Activated CD8-positive, alpha-beta memory T cell treated with anti-CD3 and anti-CD28 coated beads, Interleukin-2, amount 50 U/mL, for 48 hours (primary cell): ENCODE results near the gene KMT2C.
"Not testable (repeated sequence)": the region's sequence is repeated elsewhere in the genome, so short reads cannot be mapped to it uniquely, and the experiment has no call there.

Experiments
- DNase-seq: peaks from one replicate; pipeline ENCODE4 v3.0.0-alpha.2; 2020

The KMT2C gene

DNA sequence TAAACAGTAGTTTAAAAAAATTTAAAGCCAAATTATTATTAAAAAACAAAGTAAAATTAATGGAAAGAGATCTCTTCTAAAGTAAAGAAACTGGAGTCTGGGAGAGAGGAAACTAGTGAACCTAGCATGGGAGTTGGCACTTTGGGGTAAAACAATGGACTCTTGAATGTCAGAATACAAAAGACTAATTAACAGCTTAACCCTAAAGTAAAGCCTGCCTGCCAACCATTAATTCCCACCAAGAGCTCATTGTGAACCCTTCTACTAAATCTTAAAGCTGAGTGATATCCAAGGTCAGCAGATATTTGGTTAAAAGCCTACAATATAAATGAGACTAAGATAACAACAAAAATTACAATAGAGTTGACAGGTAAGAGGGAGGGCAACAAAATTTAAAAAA, 36.5 kb downstream of the KMT2C start:
- no peak for DNase-seq

GRCh38 chr7:152395112-152395511, 40.7 kb downstream of the KMT2C start:
- no peak for DNase-seq

DNA sequence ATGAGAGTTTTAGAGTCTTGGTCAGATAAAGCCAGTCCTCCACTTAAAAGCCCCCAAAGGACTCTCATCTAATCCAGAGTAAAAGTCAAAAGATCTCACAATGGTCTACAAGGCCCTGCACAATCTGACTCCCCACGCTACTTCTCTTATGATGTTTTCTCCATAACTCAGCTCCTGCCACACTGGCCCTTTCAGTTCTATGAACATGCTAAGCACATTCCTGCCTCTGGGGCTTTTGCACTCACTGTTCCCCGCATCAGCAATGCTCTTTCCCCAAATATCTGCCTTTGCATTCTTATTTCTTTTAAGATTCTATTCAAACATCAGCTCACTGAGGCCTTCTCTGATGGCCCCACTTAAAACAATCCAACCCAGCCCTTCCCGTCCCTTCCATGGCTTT, 41.6 kb downstream of the KMT2C start:
- DNase-seq, result not testable (repeated sequence)

GRCh38 chr7:152392254-152392653, 43.5 kb downstream of the KMT2C start:
- DNase-seq, result no peak

GRCh38 chr7:152386136-152386764, 49.6 kb downstream of the KMT2C start:
- DNase-seq, result not testable (repeated sequence)

DNA sequence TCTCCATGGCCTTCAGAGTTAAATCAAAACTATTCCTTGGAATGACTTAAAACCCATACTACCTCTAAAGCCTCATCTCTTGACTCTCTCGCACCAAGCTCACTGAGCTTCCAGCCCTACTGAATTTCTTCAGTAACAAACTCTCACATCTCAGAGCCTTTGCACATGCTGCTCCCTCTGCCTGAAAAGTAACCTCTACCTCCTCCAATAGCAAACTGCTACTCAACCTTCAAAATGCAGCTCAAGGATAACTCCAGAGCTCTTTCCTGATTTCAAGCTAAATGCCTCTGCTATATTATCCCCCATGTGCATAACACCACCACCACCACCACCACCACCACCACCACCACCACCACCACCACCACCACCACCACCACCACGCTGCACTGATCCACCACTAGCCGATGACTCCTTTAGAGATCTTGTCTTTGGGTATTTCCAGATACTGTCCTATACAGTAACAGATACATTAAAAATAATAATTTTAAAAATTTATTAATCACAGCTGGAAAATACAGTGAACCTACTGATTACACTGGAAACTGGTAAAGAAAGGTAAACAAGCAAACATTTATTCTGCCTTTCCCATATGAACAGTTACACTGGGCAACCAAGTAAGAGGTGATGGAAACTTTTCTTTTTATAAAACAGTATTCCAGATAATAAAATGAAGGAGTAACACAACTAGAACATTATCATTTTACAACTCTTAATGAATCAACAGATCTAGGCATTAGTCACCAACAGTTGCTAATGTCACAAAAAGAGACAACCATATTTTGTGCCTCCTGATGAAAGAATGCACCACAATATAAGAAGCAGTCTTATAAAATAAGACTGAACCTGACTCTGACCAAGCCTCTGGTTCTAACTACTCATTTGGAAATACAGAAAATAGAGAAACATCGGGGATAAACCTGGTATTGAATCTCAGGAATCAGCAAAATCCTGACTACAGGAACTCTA, 51.3 kb downstream of the KMT2C start:
- DNase-seq, result not testable (repeated sequence)

DNA sequence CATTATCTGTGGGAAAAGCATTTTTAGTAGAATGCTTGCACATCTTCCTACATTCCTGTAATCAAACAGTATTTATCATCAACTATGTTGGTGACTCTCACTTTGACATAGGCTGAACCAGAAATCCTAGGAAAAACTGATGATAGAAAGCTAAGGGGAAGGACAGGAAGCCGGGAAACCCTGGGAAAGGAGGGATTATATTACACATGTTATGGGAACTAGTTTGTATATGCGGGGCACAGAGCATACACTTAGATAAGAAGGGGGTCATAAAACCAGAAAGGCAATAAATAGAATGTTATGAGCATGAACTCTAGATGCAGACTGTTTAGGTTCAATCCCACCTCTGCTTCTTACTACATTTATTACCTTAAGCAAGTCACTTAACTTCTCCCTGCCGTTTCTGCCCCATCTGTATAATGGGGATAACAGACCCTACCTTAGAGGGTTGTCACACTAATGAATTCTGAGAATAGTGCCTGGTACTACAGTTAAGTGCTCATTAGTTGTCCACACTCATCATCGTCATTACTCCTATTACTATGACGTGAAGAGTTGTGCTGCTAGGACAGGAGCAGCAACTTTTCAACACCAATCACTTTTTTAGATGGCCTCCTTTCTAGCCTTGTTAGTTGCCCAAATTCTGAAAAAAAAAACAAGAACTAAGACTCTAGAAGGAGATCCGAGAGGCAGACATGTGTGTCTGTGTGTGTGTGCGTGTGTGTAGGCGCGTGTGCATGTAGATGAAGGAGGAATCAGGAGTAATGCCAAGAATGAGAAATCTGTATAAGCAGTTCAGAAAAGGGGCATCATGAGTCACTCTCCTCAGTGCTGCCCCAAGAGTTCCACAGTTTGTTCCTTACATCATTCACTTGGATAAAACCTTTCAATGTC, 52.2 kb downstream of the KMT2C start:
- no peak for DNase-seq

GRCh38 chr7:152382244-152382643, 53.6 kb downstream of the KMT2C start:
- DNase-seq, result no peak

DNA sequence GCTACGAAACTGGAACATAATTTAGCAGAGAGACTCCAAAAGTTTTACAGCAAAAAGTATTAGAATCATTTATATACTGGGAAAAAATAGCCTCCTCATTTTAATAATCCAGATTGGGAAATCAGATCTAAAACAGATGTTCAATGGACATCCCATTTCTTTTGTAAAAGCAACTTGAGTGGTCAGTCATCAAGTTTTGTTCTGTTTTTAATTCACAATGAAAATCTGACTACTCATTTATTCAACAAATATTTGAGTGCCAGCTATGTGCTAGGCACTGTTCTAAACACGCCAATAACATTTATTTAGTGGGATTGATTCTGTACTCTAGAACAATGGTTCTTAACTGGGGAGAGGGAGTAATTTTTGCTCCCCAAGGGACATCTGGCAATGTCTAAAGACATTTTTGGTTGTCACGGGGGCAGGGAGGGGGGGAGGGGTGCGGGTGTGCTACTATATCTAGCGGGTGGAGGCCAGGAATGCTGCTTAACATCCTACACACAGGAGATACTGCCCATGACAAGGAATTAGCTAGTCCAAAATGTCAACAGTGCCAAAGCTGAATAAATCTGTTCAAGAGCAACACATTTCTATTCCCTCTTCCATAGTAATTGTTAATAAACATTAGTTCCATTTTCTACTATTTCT, 54.7 kb downstream of the KMT2C start:
- DNase-seq, result not testable (repeated sequence)

- not testable (repeated sequence) for DNase-seq
These were observed 57.3 kb downstream of the KMT2C start for GRCh38 chr7:152378497-152378896.

GRCh38 chr7:152376716-152377484, 58.9 kb downstream of the KMT2C start:
- DNase-seq, result not testable (repeated sequence)

DNA sequence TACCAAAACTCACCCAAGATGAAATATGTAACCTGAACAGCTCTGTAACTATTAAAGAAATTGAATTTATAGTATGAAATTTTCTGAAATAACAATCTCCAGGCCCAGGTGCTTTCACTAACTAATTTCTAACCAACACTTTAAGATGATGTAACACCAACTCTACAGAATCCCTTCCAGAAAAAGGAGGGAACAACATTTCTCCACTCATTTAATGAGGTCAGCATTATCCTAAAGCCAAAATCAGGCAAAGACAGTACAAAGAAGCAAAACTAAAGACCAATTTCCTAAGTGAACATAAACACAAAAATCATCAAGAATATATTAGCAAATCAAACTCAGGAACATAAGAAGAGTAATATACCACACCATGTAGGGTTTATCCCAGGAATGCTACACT, 65.5 kb downstream of the KMT2C start:
- no peak for DNase-seq

GRCh38 chr7:152369518-152369917, 66.3 kb downstream of the KMT2C start:
- DNase-seq, result no peak

GRCh38 chr7:152367170-152367569, 68.6 kb downstream of the KMT2C start:
- no peak for DNase-seq

DNA sequence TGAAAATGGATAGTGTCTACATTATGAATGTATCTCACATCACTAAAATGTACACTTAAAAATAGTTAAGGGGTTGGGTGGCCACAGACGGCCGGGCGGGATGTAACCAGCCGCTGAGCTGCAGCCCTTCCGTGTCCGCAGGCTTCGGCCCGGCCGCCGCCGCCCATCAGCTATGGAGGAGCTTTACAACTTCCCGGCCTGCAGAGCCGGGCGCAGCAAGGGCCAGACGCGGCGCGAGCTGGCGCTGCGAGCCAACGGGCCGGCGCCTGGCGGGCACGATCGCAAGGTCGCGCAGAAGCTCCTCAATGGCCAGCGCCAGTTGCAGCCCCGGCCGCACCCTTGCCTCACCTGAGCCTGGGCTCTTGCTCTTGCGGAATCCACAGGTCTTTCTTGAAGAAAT, 69.1 kb downstream of the KMT2C start:
- no peak for DNase-seq

DNA sequence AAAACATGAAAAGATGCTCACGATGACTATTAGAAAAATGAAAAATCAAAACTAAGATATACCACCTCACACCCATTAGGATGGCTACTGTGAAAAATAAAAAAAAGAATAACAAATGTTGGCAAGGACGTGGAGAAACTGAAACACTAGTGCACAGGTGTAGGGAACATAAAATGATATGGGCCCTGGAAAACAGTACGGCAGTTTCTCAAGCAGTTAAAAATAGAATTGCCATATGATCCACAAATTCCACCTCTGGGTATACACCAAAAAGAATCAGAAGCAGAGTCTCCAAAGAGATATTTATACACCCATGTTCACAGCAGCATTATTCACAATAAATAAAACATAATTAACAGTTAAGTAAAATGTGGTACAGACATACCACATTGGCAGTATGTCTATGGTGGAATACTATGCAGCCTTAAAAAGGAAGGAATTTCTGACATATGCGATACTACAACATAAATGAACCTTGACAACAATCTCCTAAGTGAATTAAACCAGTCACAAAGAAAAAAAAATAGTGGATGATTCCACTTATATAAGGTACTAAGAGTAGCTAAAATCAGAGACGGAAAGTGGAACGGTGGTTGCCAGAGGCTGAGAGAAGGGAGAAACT, 69.7 kb downstream of the KMT2C start:
- DNase-seq, result no peak

DNA sequence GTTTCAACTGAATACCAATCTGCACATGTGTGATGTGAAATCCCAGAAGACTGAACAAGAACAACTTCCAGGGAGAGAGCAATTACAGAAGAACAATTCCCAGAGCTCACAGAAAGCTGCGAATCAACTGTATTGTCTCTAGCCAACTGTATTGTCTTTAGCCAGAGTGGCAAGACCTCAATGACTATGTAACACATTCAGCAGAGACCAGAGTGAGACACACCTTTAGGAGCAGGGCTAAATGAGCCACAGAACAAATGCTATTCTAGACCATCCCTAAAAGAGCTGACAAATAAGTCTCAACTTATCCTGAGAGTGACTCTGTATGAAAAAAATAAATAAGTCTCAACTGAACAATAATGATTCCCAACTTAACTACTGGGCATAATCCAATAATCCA, 72.0 kb downstream of the KMT2C start:
- DNase-seq, result no peak

DNA sequence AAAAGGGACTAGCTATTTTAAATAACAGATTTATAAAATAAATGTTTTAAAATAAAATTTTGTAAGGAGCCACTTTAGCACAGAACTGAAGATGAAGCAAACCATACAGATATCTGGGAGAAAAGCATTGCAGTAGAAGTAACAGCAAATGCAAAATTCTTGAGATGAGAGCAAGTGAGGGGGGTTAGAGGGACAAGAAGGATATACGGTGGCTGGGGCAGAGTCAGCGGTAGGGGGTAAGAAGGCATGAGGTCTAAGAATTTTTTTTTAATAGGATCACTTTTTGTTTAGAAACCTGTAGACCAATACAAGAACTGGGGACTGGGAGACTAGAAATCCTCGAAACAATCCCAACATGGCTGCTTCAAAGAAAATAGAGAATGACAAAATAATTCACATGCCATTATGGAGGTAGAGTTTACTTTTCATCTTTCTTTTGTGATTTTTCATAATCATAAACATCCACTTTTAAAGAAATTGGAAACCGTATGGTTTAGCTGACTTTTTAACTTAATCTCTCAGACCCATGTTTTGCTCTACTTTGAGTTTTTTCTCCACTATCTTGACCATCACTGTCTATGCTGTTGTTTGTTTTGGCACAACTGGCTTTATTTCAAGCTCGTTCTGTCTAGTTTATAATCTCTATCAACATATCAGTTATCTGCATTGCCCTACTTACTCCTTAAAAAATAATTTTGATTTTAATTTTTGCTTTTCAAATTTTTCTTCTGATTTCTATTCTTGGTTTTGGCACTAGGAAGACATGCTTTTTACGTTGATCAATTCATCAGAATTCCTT, 73.5 kb downstream of the KMT2C start:
- DNase-seq, result no peak

GRCh38 chr7:152355474-152356057, 80.2 kb downstream of the KMT2C start:
- DNase-seq, result no peak

- no peak for DNase-seq
These were observed 81.7 kb downstream of the KMT2C start for GRCh38 chr7:152354061-152354460.
